ENCODE data around the gene CRYZL1.

The CRYZL1 gene

DNA sequence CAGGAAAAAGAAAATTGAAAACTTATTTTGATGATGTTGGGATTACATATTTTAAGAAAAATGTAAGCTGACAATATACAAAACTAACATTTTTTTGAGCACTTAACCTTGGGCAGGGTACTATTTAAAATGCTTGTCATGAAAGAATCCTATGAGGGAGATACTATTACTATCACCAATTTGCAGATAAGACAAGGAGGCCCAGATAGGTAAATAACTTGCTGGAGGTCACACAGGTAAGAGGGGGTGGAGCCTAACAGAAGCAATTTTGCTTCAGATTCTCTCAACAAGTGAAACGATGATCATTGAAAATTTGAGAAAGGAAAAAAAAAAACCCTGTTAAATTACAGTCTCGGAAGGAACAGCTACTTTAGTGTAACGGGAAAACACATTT lies 100.8 kb downstream of the CRYZL1 start:
- DNase-seq, result no peak

- DNase-seq, result no peak
Measured at GRCh38 chr21:33539616-33540015, 101.9 kb downstream of the CRYZL1 start.
